Choroid plexus epithelial cell (primary cell): ENCODE results near the gene QSOX1.
"Not testable (repeated sequence)": the region's sequence is repeated elsewhere in the genome, so short reads cannot be mapped to it uniquely, and the experiment has no call there.

Source experiments
- DNase-seq: peaks from one replicate; pipeline ENCODE4 v3.0.0-alpha.2; 2010; ENCODE audit warnings: low read depth
- H3K4me3 ChIP-seq: 2 replicates; pipeline ENCODE4 v1.5.1; 2011; ENCODE audit warnings: low read depth, mild to moderate bottlenecking, control low read depth, low read length, moderate library complexity
- TF ChIP-seq, protein P1 (sequence below): conservative IDR thresholded peaks from 2 replicates; pipeline ENCODE4 v1.5.1; 2011; ENCODE audit warnings: low read depth, mild to moderate bottlenecking, control low read depth, inconsistent platforms, low read length, moderate library complexity

QSOX1 gene

DNA sequence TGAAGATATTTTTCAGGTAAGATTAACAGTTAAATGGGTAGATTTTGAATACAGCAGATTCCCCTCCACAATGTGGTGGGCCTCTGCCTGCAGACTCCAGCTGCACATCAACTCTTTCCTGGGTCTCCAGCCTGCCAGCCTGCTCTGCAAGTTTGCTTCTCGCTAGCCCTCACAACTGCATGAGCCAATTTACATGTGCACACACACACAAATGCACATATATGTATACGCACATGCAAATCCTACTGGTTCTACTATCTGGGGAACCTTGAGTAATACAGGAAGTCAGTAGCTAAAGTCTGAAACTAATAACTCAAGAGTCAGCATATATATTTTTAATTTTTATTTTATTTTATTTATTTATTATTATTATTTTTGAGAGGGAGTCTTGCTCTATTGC lies 34.8 kb upstream of the QSOX1 start:
- no peak overlapping the region for H3K4me3 ChIP-seq
- no peak for DNase-seq
- TF ChIP-seq, protein P1, sequence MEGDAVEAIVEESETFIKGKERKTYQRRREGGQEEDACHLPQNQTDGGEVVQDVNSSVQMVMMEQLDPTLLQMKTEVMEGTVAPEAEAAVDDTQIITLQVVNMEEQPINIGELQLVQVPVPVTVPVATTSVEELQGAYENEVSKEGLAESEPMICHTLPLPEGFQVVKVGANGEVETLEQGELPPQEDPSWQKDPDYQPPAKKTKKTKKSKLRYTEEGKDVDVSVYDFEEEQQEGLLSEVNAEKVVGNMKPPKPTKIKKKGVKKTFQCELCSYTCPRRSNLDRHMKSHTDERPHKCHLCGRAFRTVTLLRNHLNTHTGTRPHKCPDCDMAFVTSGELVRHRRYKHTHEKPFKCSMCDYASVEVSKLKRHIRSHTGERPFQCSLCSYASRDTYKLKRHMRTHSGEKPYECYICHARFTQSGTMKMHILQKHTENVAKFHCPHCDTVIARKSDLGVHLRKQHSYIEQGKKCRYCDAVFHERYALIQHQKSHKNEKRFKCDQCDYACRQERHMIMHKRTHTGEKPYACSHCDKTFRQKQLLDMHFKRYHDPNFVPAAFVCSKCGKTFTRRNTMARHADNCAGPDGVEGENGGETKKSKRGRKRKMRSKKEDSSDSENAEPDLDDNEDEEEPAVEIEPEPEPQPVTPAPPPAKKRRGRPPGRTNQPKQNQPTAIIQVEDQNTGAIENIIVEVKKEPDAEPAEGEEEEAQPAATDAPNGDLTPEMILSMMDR, result no peak

DNA sequence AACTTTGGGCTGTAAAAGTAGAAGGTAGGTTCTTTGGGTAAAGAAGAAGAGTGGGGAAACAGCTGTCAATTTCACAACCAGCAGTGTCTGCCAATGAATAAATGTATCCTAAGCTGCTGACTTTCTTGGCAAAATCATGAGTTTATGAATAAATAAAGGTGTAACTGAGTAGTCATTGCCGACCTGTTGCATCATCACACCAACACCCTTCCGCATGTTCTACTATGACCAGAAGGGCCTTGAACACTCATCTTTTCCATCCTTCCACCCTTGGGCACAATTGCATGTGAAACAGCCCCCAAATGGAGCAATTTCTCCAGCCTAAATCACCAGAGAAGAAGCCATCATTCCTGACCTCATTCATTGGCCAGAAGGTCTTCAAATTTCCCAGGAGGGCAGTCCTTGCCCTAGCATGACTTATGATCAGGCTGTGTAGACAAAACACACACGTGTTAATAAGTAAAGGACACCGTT lies 31.2 kb upstream of the QSOX1 start:
- TF ChIP-seq, protein P1, result no peak
- H3K4me3 ChIP-seq, result no peak overlapping the region
- DNase-seq, result peak; percentile 52

DNA sequence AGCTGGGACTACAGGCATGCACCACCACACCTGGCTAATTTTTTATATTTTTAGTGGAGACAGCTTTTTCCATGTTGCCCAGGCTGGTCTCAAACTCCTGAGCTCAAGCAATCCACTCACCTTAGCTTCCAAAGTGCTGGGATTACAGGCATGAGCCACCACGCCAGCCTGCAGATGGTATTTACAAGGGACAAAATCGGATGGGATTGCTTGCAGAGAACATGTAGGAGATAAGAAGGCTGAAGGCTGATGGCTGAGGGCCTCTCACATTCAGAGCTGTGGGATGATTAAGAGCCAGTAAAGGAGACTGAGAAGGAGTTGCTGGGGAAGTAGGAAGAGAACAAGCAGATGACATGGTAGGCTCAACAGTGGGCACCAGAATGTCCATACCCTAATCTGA lies 24.0 kb upstream of the QSOX1 start:
- H3K4me3 ChIP-seq, result no peak overlapping the region
- TF ChIP-seq, protein P1, result no peak
- no peak for DNase-seq

DNA sequence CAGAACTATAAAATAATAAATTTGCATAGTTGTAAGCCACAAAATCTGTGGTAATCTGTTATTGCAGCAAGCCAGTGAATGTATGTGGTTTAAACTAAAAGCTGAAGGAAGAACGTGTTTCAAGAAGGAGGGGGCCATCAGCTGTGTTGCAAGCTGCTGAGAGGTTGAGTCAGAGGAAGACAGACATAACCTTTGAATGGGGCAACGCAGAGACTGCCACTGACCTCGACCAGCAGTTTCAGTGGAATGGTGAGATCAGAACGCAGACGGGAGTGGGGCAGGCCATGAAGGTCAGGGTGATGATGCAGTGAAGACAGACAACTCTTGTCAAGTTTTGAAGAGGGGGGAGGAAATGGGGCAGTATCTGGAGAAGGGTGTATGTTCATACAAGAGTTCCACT lies 23.2 kb upstream of the QSOX1 start:
- TF ChIP-seq, protein P1, result no peak
- DNase-seq, result peak; percentile 97
- no peak overlapping the region for H3K4me3 ChIP-seq

DNA sequence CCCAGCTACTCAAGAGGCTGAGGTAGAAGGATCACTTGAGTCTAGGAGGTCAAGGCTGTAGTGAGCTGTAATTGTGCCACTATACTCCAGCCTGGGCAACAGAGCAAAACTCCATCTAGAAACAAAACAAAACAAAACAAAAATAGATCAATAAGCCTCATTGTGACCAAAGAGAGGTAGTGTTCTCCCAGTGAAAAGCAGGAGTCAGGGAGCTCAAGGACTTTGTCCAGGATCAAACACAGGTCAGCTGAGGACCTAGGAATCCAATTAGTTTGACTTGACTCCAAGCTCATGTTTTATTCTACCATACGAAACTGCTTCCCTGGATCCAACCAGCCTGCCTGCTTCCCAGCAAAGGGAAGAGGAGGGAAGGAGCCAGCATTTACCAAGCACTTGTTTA lies 21.5 kb upstream of the QSOX1 start:
- no peak overlapping the region for H3K4me3 ChIP-seq
- TF ChIP-seq, protein P1, result no peak
- DNase-seq, result no peak

DNA sequence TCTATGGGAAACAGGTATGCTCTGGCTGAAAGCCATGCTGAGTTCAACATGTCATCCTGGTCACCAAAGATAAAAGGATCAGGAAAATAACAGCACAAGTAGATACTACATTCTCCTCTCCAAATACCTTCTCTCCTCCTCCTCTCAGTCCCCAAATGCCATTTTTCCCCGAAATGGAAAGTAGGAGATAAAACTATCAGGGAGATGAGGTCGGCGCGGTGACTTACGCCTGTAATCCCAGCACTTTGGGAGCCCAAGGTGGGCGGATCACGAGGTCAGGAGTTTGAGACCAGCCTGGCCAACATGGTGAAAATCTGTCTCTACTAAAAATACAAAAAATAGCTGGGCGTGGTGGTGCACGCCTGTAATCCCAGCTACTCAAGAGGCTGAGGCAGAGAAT lies 21.0 kb upstream of the QSOX1 start:
- not testable (repeated sequence) for H3K4me3 ChIP-seq, DNase-seq

DNA sequence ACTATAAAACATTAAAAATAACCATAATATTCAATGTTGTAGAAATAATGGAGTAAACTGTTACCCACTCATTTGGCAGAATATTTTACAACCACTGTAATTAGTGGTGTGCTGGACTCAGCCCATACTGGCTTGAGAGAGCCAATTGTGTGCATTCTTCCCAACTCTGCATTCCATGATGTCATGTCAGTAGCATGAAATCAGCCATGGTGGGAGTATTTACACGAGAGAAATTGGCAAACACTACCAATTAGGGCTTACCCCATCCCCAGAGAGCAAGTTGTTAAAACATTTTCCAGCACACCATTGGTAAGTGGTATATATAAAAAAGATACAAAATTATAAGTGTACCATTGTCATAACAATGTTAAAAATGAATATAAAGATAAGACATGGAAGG lies 19.1 kb upstream of the QSOX1 start:
- DNase-seq, result no peak
- H3K4me3 ChIP-seq, result no peak overlapping the region
- TF ChIP-seq, protein P1, result no peak
